ENCODE measurements around the gene KDM7A. TPM values are rescaled to one million over a fixed set of nuclear protein-coding genes. Genes with fewer than 3 reads are reported as not detected.

The KDM7A gene
- total RNA-seq, 4 donors from 2014 or later = 21.9 to 84.2 (median 54.6) TPM

GRCh38 chr7:140192620-140193019, 15.8 kb upstream of the KDM7A start:
- in situ Hi-C loops (cut with MboI; ENCODE audit: low pct_ligation_motif_present in 1 of 4, low pct_unique_long_range_greater_than_20kb in 1 of 4, low sequenced_read_pairs in 3 of 4) = no loop called here
- H3K27me3 ChIP-seq = no peaks in the 10 kb centered on the region
- no peak overlapping the region for H3K27ac ChIP-seq
- TF ChIP-seq CTCF (IDR thresholded peaks at IDR 0.05) = no peak
- no peak for TF ChIP-seq POLR2A (IDR thresholded peaks at IDR 0.05)
- H3K36me3 ChIP-seq = no peaks in the 10 kb centered on the region
- H3K4me1 ChIP-seq = peaks cover 0 to 5% (median 0%) of the 10 kb centered on the region in 4 donors
- no peaks in the 10 kb centered on the region for H3K9me3 ChIP-seq
- DNase-seq = no peak
- intact Hi-C loops (cut with DNase I; ENCODE audit: low total_unique reads) = no loop called here
- H3K4me3 ChIP-seq = no peak overlapping the region

- 78% methylated on average over 3 of the region's 3 CpGs; no CpG with 5 or more reads in 1 of the 2 donors for WGBS, 2 donors (ENCODE audit: low coverage in 1 of 2)
These were observed 15.4 kb upstream of the KDM7A start for GRCh38 chr7:140192176-140192575.

GRCh38 chr7:140190588-140190987, 13.8 kb upstream of the KDM7A start:
- DNase-seq = no peak
- no peaks in the 10 kb centered on the region for H3K36me3 ChIP-seq
- intact Hi-C loops (cut with DNase I; ENCODE audit: low total_unique reads) (no loop called here), in situ Hi-C loops (cut with MboI; ENCODE audit: low pct_ligation_motif_present in 1 of 4, low pct_unique_long_range_greater_than_20kb in 1 of 4, low sequenced_read_pairs in 3 of 4) (no loop called here)
- H3K4me1 ChIP-seq = peaks cover 0 to 5% (median 0%) of the 10 kb centered on the region in 4 donors
- H3K9me3 ChIP-seq = no peaks in the 10 kb centered on the region
- TF ChIP-seq POLR2A (IDR thresholded peaks at IDR 0.05) (no peak), CTCF (IDR thresholded peaks at IDR 0.05) (no peak), EP300 (IDR thresholded peaks at IDR 0.05; ENCODE audit: low read depth) (no peak)
- no peak overlapping the region for H3K4me3 ChIP-seq
- no peak overlapping the region for H3K27ac ChIP-seq
- no peaks in the 10 kb centered on the region for H3K27me3 ChIP-seq

More at GRCh38 chr7:140192176-140192575, 15.4 kb upstream of the KDM7A start:
- in situ Hi-C loops (cut with MboI; ENCODE audit: low pct_ligation_motif_present in 1 of 4, low pct_unique_long_range_greater_than_20kb in 1 of 4, low sequenced_read_pairs in 3 of 4) (no loop called here), intact Hi-C loops (cut with DNase I; ENCODE audit: low total_unique reads) (no loop called here)
- no peak overlapping the region for H3K27ac ChIP-seq
- TF ChIP-seq EP300 (IDR thresholded peaks at IDR 0.05; ENCODE audit: low read depth) (no peak), CTCF (IDR thresholded peaks at IDR 0.05) (no peak), POLR2AphosphoS5 (IDR thresholded peaks at IDR 0.05) (no peak)
- H3K4me3 ChIP-seq = no peak overlapping the region
- no peaks in the 10 kb centered on the region for H3K27me3 ChIP-seq
- H3K4me1 ChIP-seq = peaks cover 0 to 5% (median 0%) of the 10 kb centered on the region in 4 donors
- no peaks in the 10 kb centered on the region for H3K36me3 ChIP-seq
- no peak for DNase-seq
- no peaks in the 10 kb centered on the region for H3K9me3 ChIP-seq

- Histone ChIP-seq H3K4me3 (no peak overlapping the region), H3K27ac (no peak overlapping the region), H3K9me3 (no peaks in the 10 kb centered on the region), H3K27me3 (no peaks in the 10 kb centered on the region), H3K4me1 (peaks cover 0 to 5% (median 0%) of the 10 kb centered on the region in 4 donors), H3K36me3 (no peaks in the 10 kb centered on the region)
- TF ChIP-seq EP300 (IDR thresholded peaks at IDR 0.05; ENCODE audit: low read depth) (no peak), CTCF (IDR thresholded peaks at IDR 0.05) (no peak), POLR2AphosphoS5 (IDR thresholded peaks at IDR 0.05) (no peak), POLR2A (IDR thresholded peaks at IDR 0.05) (no peak)
- in situ Hi-C loops (cut with MboI; ENCODE audit: low pct_ligation_motif_present in 1 of 4, low pct_unique_long_range_greater_than_20kb in 1 of 4, low sequenced_read_pairs in 3 of 4) = no loop called here
- intact Hi-C loops (cut with DNase I; ENCODE audit: low total_unique reads) = no loop called here
- DNase-seq = no peak
- WGBS, 2 donors (ENCODE audit: low coverage in 1 of 2) = 100% methylated on average over 2 of the region's 2 CpGs
These were observed 13.1 kb upstream of the KDM7A start for GRCh38 chr7:140189917-140190316.

All from transverse colon (tissue), 4 donors.